ENCODE data around the gene TP53I13. TPM values are rescaled to one million over a fixed set of nuclear protein-coding genes. Genes with fewer than 3 reads are reported as not detected.
A peak's percentile ranks its signal among the peaks of the same experiment; 100 is the strongest.

The TP53I13 gene
- total and polyA plus RNA-seq, 2 of the 4 experiments (the other 2 are of a cell fraction): 22.0 to 48.3 TPM

GRCh38 chr17:29592850-29593551 is 24.5 kb downstream of the TP53I13 start, which contains the start of gene ANKRD13B:
ANKRD13B (plus strand) TSS chr17:29593132; CDS start chr17:29593622, 490 bp downstream.
- Histone ChIP-seq H3K27ac (ENCODE audit: insufficient read depth, low read length) (no peak within 1 kb of the TSS), H2AK9ac (replicated peaks; ENCODE audit: low read depth, low read length, poor library complexity) (peak within 1 kb of the TSS; percentile 86), H2BK20ac (ENCODE audit: low read depth, low read length) (no peak within 1 kb of the TSS), H2BK120ac (ENCODE audit: low read depth, low read length) (no peak within 1 kb of the TSS), H2BK15ac (ENCODE audit: low read depth, low read length) (no peak within 1 kb of the TSS), H3K4ac (ENCODE audit: low read depth, low read length) (no peak within 1 kb of the TSS), H3K14ac (replicated peaks; ENCODE audit: low read depth, low read length) (no peak within 1 kb of the TSS), H3K4me2 (ENCODE audit: low read depth, low read length) (peak within 1 kb of the TSS; percentile 86), H4K91ac (ENCODE audit: insufficient read depth, low read depth, low read length) (no peak within 1 kb of the TSS), H3K56ac (ENCODE audit: extremely low read depth, insufficient read depth, low read length) (no peak within 1 kb of the TSS), H2BK5ac (ENCODE audit: low read depth, low read length, poor library complexity, severe bottlenecking) (no peak within 1 kb of the TSS), H3K27me3 (ENCODE audit: control insufficient read depth, insufficient read depth, low read length) (peaks cover 2% of the 10 kb centered on the region; the same call in 1 of the 2 replicates), H3K9ac (ENCODE audit: low read depth, low read length) (0 out of 2 replicates have a peak within 1 kb of the TSS, but pooled peaks have one; percentile 48), H3K4me1 (ENCODE audit: control insufficient read depth, insufficient read depth, low read length) (peaks cover 32% of the 10 kb centered on the region), H3K9me3 (ENCODE audit: control insufficient read depth, insufficient read depth, low read length) (no peaks in the 10 kb centered on the region), H3K79me1 (ENCODE audit: low read depth in 1 of 2, low read length in 2 of 2) (peaks cover 0 to 32% of the 10 kb centered on the region in 2 experiments; a peak in 3 of 4 replicates), H3K4me3 (ENCODE audit: insufficient read depth, low read depth, low read length) (peak within 1 kb of the TSS; percentile 73), H3K18ac (ENCODE audit: low read depth, low read length) (no peak within 1 kb of the TSS), H4K8ac (ENCODE audit: low read depth in 2 of 2, low read length in 2 of 2) (peak within 1 kb of the TSS in 1 of 2 experiments; percentile 20; a peak in 1 of 4 replicates), H4K20me1 (ENCODE audit: insufficient read depth, low read length) (peaks cover 44% of the 10 kb centered on the region), H2AFZ (replicated peaks; ENCODE audit: low read length, poor library complexity) (peak within 1 kb of the TSS; percentile 97), H3K23ac (ENCODE audit: low read depth, low read length) (no peak within 1 kb of the TSS; the same call in 1 of the 2 replicates), H3K36me3 (ENCODE audit: control insufficient read depth, insufficient read depth, low read length) (no peaks in the 10 kb centered on the region), H4K5ac (ENCODE audit: low read depth, low read length) (no peak within 1 kb of the TSS), H2AK5ac (ENCODE audit: low read depth, low read length) (peak within 1 kb of the TSS; percentile 43), H3K9me1 (ENCODE audit: insufficient read depth, low read length) (no peaks in the 10 kb centered on the region; the same call in 1 of the 2 replicates)
- POLR2A ChIA-PET (ENCODE audit: unreplicated experiment): no interaction called here
- BruUV-seq (replicated peaks): no TSS peak
- dilution Hi-C loops (cut with HindIII; ENCODE audit: low sequenced_read_pairs, unreplicated experiment) (no loop called here), in situ Hi-C loops (cut with MboI; ENCODE audit: low sequenced_read_pairs) (no loop called here), intact Hi-C loops (cut with micrococcal nuclease) (no loop called here)
- DNase-seq (no peak), ATAC-seq (ENCODE audit: low read depth) (0 out of 2 replicates have a peak, but pooled peaks have one; percentile 1)
- 2% methylated on average over 31 of the region's 96 CpGs; no CpG with 5 or more reads in 1 of the 2 experiments for WGBS, 2 experiments (ENCODE audit: extremely low coverage in 2 of 2, insufficient read length in 1 of 2)
- CTCF ChIA-PET: no interaction called here
- TF ChIP-seq MAZ (IDR thresholded peaks at IDR 0.05; ENCODE audit: borderline replicate concordance, low read depth, low read length): no peak; the same call in 1 of the 2 replicates
- TF ChIP-seq POLR2A (IDR thresholded peaks at IDR 0.05; ENCODE audit: low read depth, low read length): no peak
- TF ChIP-seq RCOR1 (IDR thresholded peaks at IDR 0.05; ENCODE audit: insufficient replicate concordance, low read length): no peak
- no peak for TF ChIP-seq BHLHE40 (IDR thresholded peaks at IDR 0.05; ENCODE audit: low read depth, low read length)
- TF ChIP-seq NFE2L2 (IDR thresholded peaks at IDR 0.05; ENCODE audit: low read depth, low read length): no peak
- TF ChIP-seq CHD1 (IDR thresholded peaks at IDR 0.05; ENCODE audit: low read depth, low read length): no peak
- TF ChIP-seq, protein P1, sequence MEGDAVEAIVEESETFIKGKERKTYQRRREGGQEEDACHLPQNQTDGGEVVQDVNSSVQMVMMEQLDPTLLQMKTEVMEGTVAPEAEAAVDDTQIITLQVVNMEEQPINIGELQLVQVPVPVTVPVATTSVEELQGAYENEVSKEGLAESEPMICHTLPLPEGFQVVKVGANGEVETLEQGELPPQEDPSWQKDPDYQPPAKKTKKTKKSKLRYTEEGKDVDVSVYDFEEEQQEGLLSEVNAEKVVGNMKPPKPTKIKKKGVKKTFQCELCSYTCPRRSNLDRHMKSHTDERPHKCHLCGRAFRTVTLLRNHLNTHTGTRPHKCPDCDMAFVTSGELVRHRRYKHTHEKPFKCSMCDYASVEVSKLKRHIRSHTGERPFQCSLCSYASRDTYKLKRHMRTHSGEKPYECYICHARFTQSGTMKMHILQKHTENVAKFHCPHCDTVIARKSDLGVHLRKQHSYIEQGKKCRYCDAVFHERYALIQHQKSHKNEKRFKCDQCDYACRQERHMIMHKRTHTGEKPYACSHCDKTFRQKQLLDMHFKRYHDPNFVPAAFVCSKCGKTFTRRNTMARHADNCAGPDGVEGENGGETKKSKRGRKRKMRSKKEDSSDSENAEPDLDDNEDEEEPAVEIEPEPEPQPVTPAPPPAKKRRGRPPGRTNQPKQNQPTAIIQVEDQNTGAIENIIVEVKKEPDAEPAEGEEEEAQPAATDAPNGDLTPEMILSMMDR (conservative IDR thresholded peaks at IDR 0.05; ENCODE audit: low read depth, low read length): no peak
- no peak for TF ChIP-seq CEBPB (IDR thresholded peaks at IDR 0.05; ENCODE audit: low read depth, low read length)
- TF ChIP-seq RFX5 (IDR thresholded peaks at IDR 0.05; ENCODE audit: low read depth, low read length): no peak
- TF ChIP-seq USF2 (IDR thresholded peaks at IDR 0.05; ENCODE audit: low read depth, low read length): no peak
- no peak for TF ChIP-seq MAFK (IDR thresholded peaks at IDR 0.05; ENCODE audit: low read depth, low read length)
- TF ChIP-seq, protein P2, sequence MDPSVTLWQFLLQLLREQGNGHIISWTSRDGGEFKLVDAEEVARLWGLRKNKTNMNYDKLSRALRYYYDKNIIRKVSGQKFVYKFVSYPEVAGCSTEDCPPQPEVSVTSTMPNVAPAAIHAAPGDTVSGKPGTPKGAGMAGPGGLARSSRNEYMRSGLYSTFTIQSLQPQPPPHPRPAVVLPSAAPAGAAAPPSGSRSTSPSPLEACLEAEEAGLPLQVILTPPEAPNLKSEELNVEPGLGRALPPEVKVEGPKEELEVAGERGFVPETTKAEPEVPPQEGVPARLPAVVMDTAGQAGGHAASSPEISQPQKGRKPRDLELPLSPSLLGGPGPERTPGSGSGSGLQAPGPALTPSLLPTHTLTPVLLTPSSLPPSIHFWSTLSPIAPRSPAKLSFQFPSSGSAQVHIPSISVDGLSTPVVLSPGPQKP (IDR thresholded peaks at IDR 0.05; ENCODE audit: borderline replicate concordance, low read depth, low read length): no peak
- no peak for TF ChIP-seq RAD21 (IDR thresholded peaks at IDR 0.05; ENCODE audit: low read length)
- no peak for TF ChIP-seq FOS (IDR thresholded peaks at IDR 0.05; ENCODE audit: low read depth, low read length)
- no peak for TF ChIP-seq MXI1 (IDR thresholded peaks at IDR 0.05; ENCODE audit: borderline replicate concordance, low read depth, low read length)

Measured in IMR-90 (cell line).